ENCODE measurements around the gene AP1B1.
"Not testable (repeated sequence)": the region's sequence is repeated elsewhere in the genome, so short reads cannot be mapped to it uniquely, and the experiment has no call there.

AP1B1 gene

GRCh38 chr22:29369460-29369859, 18.9 kb downstream of the AP1B1 start:
- H3K4me3 ChIP-seq (replicated peaks in 1 of 2; ENCODE audit: low read depth in 2 of 2, low read length in 2 of 2), result no peak overlapping the region
- peak; percentile 70 to 74 for DNase-seq (ENCODE audit: low read depth in 2 of 2)
- TF ChIP-seq CTCF (IDR thresholded peaks at IDR 0.05; ENCODE audit: low read depth, low read length), result no peak

DNA sequence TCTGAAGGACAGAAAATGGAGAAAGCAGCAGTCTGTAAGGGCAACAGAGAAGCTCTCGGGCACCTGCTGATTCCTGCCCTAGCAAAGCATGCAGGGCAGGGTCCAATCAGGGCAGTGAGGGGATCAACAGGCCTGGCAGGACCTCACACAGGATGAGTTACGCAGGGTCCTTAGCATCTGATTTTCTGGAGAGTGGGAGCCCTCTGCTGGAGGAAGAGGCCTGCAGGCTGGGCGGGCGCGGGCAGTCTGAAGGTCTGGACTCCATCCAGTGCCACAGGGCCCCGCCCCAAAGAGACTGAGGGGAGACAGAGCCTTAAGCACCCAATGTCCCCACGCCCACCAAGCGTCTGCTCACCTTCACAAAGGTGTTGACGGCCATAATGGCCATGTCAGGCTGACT, 28.9 kb downstream of the AP1B1 start:
- peak; percentile 78 for TF ChIP-seq CTCF (IDR thresholded peaks at IDR 0.05; ENCODE audit: low read depth, low read length)
- H3K4me3 ChIP-seq (replicated peaks in 1 of 2; ENCODE audit: low read depth in 2 of 2, low read length in 2 of 2), result no peak overlapping the region
- peak; percentile 62 to 78 for DNase-seq (ENCODE audit: low read depth in 2 of 2)

- DNase-seq (ENCODE audit: low read depth in 2 of 2); H3K4me3 ChIP-seq (replicated peaks in 1 of 2; ENCODE audit: low read depth in 2 of 2, low read length in 2 of 2): not testable (repeated sequence)
These were observed 31.0 kb downstream of the AP1B1 start for GRCh38 chr22:29357193-29357890.

- DNase-seq (ENCODE audit: low read depth in 2 of 2), result no peak
- no peak overlapping the region for H3K4me3 ChIP-seq (replicated peaks in 1 of 2; ENCODE audit: low read depth in 2 of 2, low read length in 2 of 2)
- TF ChIP-seq CTCF (IDR thresholded peaks at IDR 0.05; ENCODE audit: low read depth, low read length), result no peak
These were observed 34.5 kb downstream of the AP1B1 start for GRCh38 chr22:29353860-29354259.

- H3K4me3 ChIP-seq (replicated peaks in 1 of 2; ENCODE audit: low read depth in 2 of 2, low read length in 2 of 2), result no peak overlapping the region
- DNase-seq (ENCODE audit: low read depth in 2 of 2), result no peak
- TF ChIP-seq CTCF (IDR thresholded peaks at IDR 0.05; ENCODE audit: low read depth, low read length), result no peak
These were observed 35.1 kb downstream of the AP1B1 start for GRCh38 chr22:29353286-29353685.

GRCh38 chr22:29352778-29353177, 35.6 kb downstream of the AP1B1 start:
- DNase-seq (ENCODE audit: low read depth in 2 of 2), result no peak
- TF ChIP-seq CTCF (IDR thresholded peaks at IDR 0.05; ENCODE audit: low read depth, low read length), result no peak
- no peak overlapping the region for H3K4me3 ChIP-seq (replicated peaks in 1 of 2; ENCODE audit: low read depth in 2 of 2, low read length in 2 of 2)

- peak in 1 of 2 donors; percentile 31 for DNase-seq (ENCODE audit: low read depth in 2 of 2)
- H3K4me3 ChIP-seq (replicated peaks in 1 of 2; ENCODE audit: low read depth in 2 of 2, low read length in 2 of 2), result no peak overlapping the region
- TF ChIP-seq CTCF (IDR thresholded peaks at IDR 0.05; ENCODE audit: low read depth, low read length), result no peak
These were observed 36.5 kb downstream of the AP1B1 start for GRCh38 chr22:29351891-29352290.
